SKM-1 treated with dmso at 0.1 percent for 144 hours (cell line): Measurements from ENCODE around the gene FCN1.
"Not testable (repeated sequence)": the region's sequence is repeated elsewhere in the genome, so short reads cannot be mapped to it uniquely, and the experiment has no call there.

Experiments used
- DNase-seq: peaks from one replicate; lab custom pipeline; 2025; ENCODE audit not compliant: unreplicated experiment; lab: John Stamatoyannopoulos, UW

FCN1 gene

GRCh38 chr9:134857451-134857850, 60.3 kb downstream of the FCN1 start:
- DNase-seq: not testable (repeated sequence)

GRCh38 chr9:134855900-134856377, 61.8 kb downstream of the FCN1 start:
- DNase-seq: no peak
